MCF 10A (cell line): Measurements from ENCODE around the gene TRIM7. TPM values are rescaled to one million over a fixed set of nuclear protein-coding genes. Genes with fewer than 3 reads are reported as not detected.
"Not testable (repeated sequence)": the region's sequence is repeated elsewhere in the genome, so short reads cannot be mapped to it uniquely, and the experiment has no call there.

Experiments used
- BruUV-seq: library from RNA; stranded (reverse); fragments of 400-500 nt; replicated peaks from 2 replicates; lab custom pipeline; 2021; lab: Mats Ljungman, UMichigan
- CTCF ChIA-PET: fragments of 300-600 bp; sonication (Branson Sonifier 250); formaldehyde crosslinking; extraction: SDS; loops from one replicate; lab custom pipeline; 2021; ENCODE audit warnings: antibody characterized with exemption, inconsistent platforms; lab: Yijun Ruan, JAX
- POLR2A ChIA-PET: fragments of 300-600, 350-650 bp; sonication (Branson Sonifier 250); formaldehyde crosslinking; extraction: SDS; loops from one replicate; lab custom pipeline; 2020; ENCODE audit warnings: antibody characterized with exemption, inconsistent platforms; lab: Yijun Ruan, JAX
- DNase-seq: peaks from one replicate; pipeline ENCODE4 v3.0.0-alpha.2; 2018; ENCODE audit not compliant: unreplicated experiment
- H3K27ac Mint-ChIP-seq: one replicate; pipeline ENCODE4 v1.8.0; 2022; ENCODE audit warnings: mild to moderate bottlenecking, low read depth, mixed read lengths; ENCODE audit not compliant: unreplicated experiment
- H3K27me3 Mint-ChIP-seq: one replicate; pipeline ENCODE4 v1.8.0; 2022; ENCODE audit warnings: mixed read lengths; ENCODE audit not compliant: insufficient read depth, unreplicated experiment
- H3K36me3 Mint-ChIP-seq: one replicate; pipeline ENCODE4 v1.8.0; 2022; ENCODE audit warnings: mild to moderate bottlenecking, moderate library complexity, mixed read lengths; ENCODE audit not compliant: insufficient read depth, unreplicated experiment
- H3K4me1 Mint-ChIP-seq: one replicate; pipeline ENCODE4 v1.8.0; 2022; ENCODE audit warnings: mixed read lengths; ENCODE audit not compliant: insufficient read depth, unreplicated experiment
- H3K4me3 Mint-ChIP-seq: one replicate; pipeline ENCODE4 v1.8.0; 2022; ENCODE audit warnings: mild to moderate bottlenecking, moderate library complexity, mixed read lengths; ENCODE audit not compliant: unreplicated experiment
- H3K9me3 Mint-ChIP-seq: one replicate; pipeline ENCODE4 v1.8.0; 2022; ENCODE audit warnings: mixed read lengths; ENCODE audit not compliant: unreplicated experiment
- CTCF ChIP-seq: fragments of 200-600 bp; IDR thresholded peaks from one replicate; pipeline ENCODE4 v1.8.0; 2022; ENCODE audit warnings: antibody characterized with exemption, mild to moderate bottlenecking; ENCODE audit not compliant: unreplicated experiment
- intact Hi-C: fragments of 100-400 bp; cut with micrococcal nuclease; formaldehyde crosslinking; loops from 2 replicates; pipeline ENCODE4 v1.14.1; 2022
- total RNA-seq: library from RNA; stranded (reverse); gene quantifications from 2 replicates; pipeline ENCODE4 v1.2.3, GENCODE V29; 2022

TRIM7 gene
- total RNA-seq, 1 experiment from 2014 or later: 26.3 TPM

- no peak overlapping the region for H3K27ac Mint-ChIP-seq
- peak; percentile 89 for DNase-seq
- no peaks in the 10 kb centered on the region for H3K9me3 Mint-ChIP-seq
- no TSS peak for BruUV-seq
- intact Hi-C loops: loop anchor here (1.0 to 10.0 kb wide), 5 partner anchors 23 to 398 kb away; partner anchors contain the start of gene ZFP62
- peak; percentile 95 for TF ChIP-seq CTCF
- peaks cover 12% of the 10 kb centered on the region for H3K4me1 Mint-ChIP-seq
- CTCF ChIA-PET: interaction anchor here (0.6 to 1.6 kb wide), 12 partner anchors 9 to 307 kb away, joined by 3 to 11 read pairs (median 3); no protein-coding TSS in a partner anchor
- POLR2A ChIA-PET: no interaction called here
- H3K4me3 Mint-ChIP-seq: peak overlapping the region; percentile 3
- no peaks in the 10 kb centered on the region for H3K27me3 Mint-ChIP-seq
- H3K36me3 Mint-ChIP-seq: no peaks in the 10 kb centered on the region
Observed at GRCh38 chr5:181181650-181182565, 23.1 kb downstream of the TRIM7 start.

- intact Hi-C loops, H3K4me3 Mint-ChIP-seq: not testable (repeated sequence)
Observed at GRCh38 chr5:181177559-181177958, 27.4 kb downstream of the TRIM7 start.

GRCh38 chr5:181176254-181176952, 28.6 kb downstream of the TRIM7 start:
- ChIA-PET POLR2A (interaction anchor here (0.7 kb wide), 1 partner anchor 316 kb away, joined by 3 read pairs; no protein-coding TSS in a partner anchor), CTCF (interaction anchor here (1.5 kb wide), 1 partner anchor 392 kb away, joined by 3 read pairs; no protein-coding TSS in a partner anchor)
- no TSS peak for BruUV-seq
- Mint-ChIP-seq H3K9me3 (no peaks in the 10 kb centered on the region), H3K27me3 (no peaks in the 10 kb centered on the region), H3K27ac (no peak overlapping the region), H3K36me3 (peaks cover 11% of the 10 kb centered on the region), H3K4me3 (no peak overlapping the region), H3K4me1 (peaks cover 12% of the 10 kb centered on the region)
- intact Hi-C loops: no loop called here
- DNase-seq: no peak
- TF ChIP-seq CTCF: no peak

More at GRCh38 chr5:181177559-181177958, 27.4 kb downstream of the TRIM7 start:
- CTCF ChIA-PET: interaction anchor here (1.5 kb wide), 1 partner anchor 393 kb away, joined by 3 read pairs; no protein-coding TSS in a partner anchor
- DNase-seq, POLR2A ChIA-PET, H3K27ac Mint-ChIP-seq, H3K27me3 Mint-ChIP-seq, BruUV-seq, H3K9me3 Mint-ChIP-seq: not testable (repeated sequence)
- Mint-ChIP-seq H3K36me3 (peaks cover 11% of the 10 kb centered on the region), H3K4me1 (peaks cover 18% of the 10 kb centered on the region)

- Mint-ChIP-seq H3K4me3 (peak overlapping the region; percentile 84), H3K4me1 (peaks cover 32% of the 10 kb centered on the region), H3K27me3 (no peaks in the 10 kb centered on the region), H3K9me3 (no peaks in the 10 kb centered on the region), H3K27ac (peak overlapping the region; percentile 46), H3K36me3 (peaks cover 11% of the 10 kb centered on the region)
- peak; percentile 13 for TF ChIP-seq CTCF
- POLR2A ChIA-PET: interaction anchor here (0.6 to 3.6 kb wide), 15 partner anchors 11 to 372 kb away, joined by 3 to 34 read pairs (median 6); partner anchors contain the start of genes MGAT1, RACK1, TRIM41 and TRIM52
- CTCF ChIA-PET: interaction anchor here (0.6 to 2.4 kb wide), 11 partner anchors 9 to 605 kb away, joined by 3 to 15 read pairs (median 4); no protein-coding TSS in a partner anchor
- intact Hi-C loops: loop anchor here (1.0 to 2.0 kb wide), 2 partner anchors 15 to 34 kb away; no protein-coding TSS in a partner anchor
- DNase-seq: peak; percentile 87
- TSS peak; percentile 75 for BruUV-seq
Observed at GRCh38 chr5:181173420-181174342, 31.3 kb downstream of the TRIM7 start.
